ENCODE measurements around the gene TOPORS. TPM values are rescaled to one million over a fixed set of nuclear protein-coding genes. Genes with fewer than 3 reads are reported as not detected.
A peak's percentile ranks its signal among the peaks of the same experiment; 100 is the strongest.

TOPORS gene
- total RNA-seq, 1 donor from 2014 or later, result 8.8 TPM

DNA sequence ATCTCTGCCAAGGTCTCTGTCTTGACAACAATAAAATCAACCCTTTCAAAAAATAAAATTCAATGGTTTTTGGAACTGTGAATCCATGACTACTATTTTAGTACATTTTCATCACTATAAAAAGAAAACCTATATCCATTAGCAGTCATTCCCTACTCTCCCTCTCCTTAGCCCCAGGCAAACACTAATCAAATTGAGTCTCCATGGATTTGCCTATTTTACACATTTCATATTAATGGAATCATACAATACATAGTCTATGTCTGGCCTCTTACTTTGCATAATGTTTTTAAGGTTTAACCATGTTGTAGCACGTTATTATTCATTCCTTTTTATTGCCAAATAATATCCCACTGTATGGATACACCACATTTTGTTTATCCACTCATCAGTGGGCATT, 50.5 kb downstream of the TOPORS start:
- no peak for ATAC-seq

DNA sequence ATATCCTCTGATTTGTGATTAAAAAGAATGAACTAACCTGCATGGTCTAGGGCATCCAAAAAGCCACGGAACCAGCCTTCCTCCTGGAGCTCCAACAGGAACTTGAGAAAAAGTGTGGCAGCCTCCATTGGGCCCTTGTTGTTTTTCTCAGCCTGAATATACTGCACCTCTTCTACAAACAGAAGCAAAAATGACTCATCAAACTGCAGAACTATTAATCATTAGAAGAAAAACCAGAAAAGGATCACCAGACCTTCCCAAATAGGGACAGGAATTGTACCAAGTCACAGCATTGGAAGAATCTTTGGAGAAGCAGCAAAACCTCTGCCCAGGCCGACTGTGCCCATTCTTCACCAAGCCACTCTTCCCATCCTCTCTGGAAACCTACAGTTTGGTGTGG, 51.6 kb downstream of the TOPORS start:
- ATAC-seq, result peak; percentile 83

- ATAC-seq, result no peak
Measured at GRCh38 chr9:32497921-32498320, 54.5 kb downstream of the TOPORS start.

DNA sequence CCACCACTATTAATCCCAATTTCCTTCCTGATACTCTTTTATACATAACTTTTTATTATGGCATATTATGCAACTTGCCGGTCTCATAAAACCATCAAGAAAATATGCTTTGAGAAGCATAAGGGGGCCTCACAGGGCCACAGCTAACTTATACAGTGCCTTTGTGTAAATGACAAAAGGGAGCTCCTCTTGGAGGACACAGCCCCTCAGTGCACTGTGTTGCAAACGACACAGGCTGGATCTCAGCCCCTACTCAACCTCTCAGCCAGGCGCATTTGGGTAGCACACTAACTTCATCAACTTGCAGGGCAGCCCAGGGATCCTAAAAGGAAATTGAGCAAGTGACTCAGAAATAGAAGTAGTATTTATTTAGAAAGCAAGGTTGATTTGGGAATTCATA, 61.8 kb downstream of the TOPORS start:
- no peak for ATAC-seq

Other genes with a start within 250 kb of the TOPORS start
- 14.0 TPM for gene ACO1, start 167.9 kb downstream of the TOPORS start, total RNA-seq
- gene RIGI, start 26.4 kb downstream of the TOPORS start, total RNA-seq, result 5.6 TPM
- gene SMIM27, start 259 bp downstream of the TOPORS start, total RNA-seq, result 7.2 TPM
- 39.2 TPM for gene NDUFB6, start 20.6 kb upstream of the TOPORS start, total RNA-seq
- gene TAF1L, start 83.1 kb upstream of the TOPORS start, total RNA-seq, result not detected
- gene TMEM215, start 231.0 kb upstream of the TOPORS start, total RNA-seq, result not detected